Measurements from ENCODE around the gene RBBP7.

Gene RBBP7

GRCh38 chrX:16862829-16863228 lies 7.3 kb downstream of the RBBP7 start:
- DNase-seq, result no peak

GRCh38 chrX:16856744-16857143 lies 13.4 kb downstream of the RBBP7 start:
- DNase-seq, result no peak

DNA sequence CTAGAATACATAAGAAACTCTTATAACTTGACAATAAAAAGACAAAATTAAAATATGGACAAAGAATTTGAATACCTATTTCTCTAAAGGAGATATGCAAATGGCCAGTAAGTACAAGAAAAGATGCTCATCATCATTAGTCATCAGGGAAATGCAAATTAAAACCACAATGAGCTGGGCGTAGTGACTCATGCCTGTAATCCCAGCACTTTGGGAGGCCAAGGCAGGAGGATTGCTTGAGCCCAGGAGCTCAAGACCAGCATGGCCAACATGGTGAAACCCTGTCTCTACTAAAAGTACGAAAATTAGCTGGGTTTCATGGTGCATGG lies 14.1 kb downstream of the RBBP7 start:
- DNase-seq, result peak; percentile 21

DNA sequence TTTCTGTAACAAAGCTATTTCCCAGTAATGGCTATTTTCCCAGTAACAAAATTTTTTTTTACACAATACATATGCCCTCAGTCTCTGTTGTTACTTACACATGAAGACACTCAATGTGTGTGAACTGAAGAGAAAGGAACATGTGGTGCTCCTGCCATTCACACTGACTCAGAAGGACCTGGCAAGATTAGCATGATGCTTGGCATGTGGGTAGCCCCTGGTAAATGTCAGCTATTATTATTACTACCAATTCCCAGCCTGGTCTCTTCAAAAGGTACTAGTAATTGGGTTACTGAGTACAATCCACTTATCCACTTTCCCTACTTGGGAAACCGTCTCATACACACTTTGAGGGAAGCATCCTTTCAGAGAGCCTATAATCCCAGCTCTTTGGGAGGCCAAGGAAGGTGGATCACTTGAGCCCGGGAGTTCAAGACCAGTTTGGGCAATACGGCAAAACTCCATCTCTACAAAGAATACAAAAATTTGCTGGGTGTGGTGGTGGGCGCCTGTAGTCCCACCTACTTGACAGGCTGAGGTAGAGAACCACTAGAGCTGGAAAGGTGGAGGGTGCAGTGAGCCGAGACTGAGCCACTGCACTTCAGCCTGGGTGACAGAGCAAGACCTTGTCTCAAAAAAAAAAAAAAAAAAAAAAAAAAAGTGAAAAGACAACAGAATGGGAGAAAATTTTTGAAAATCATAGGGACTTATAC lies 14.6 kb downstream of the RBBP7 start:
- DNase-seq, result no peak

DNA sequence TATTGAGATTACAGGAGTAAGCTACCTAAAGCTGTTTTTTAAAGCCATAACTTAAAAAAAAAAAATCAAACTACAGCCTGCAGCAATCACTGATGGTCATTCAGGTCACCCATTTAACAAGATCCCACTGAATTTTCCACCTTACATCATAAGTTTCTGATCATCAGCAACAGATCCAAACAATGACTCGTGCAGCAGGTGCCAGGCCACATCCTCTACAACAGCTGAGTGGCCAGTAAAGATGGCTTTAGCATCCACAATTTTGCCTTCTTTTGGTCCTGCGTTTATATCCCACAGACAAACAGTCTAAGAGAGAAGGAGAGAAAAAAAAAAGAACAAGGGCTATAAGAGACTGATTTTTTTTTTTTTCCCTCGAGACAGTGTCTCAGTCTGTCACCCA lies 16.6 kb downstream of the RBBP7 start:
- no peak for DNase-seq

DNA sequence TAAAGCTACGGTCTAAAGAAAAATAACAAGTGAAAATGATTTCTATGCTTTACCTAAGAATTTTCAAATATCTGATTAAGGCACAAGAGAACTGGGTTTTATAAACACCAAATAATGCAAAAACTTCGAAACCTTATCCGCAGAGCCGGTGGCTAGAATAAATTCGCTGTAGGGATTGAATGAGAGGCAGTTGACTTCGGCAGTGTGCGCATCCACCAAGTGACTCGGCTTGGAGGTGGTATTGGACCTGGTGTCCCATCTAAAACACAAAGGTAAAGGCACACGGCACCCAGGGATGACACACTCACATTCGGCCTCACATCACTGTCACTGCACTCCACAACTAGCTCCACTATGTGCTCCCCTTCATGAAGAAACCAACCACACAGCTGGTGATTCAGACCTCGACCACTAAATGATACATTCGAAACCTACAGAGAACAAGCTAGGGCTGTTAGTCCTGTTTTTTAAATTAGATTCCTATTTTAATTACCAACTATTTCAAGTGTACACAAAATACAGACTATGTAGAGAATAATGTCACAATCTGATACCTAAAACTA lies 17.5 kb downstream of the RBBP7 start:
- no peak for DNase-seq

DNA sequence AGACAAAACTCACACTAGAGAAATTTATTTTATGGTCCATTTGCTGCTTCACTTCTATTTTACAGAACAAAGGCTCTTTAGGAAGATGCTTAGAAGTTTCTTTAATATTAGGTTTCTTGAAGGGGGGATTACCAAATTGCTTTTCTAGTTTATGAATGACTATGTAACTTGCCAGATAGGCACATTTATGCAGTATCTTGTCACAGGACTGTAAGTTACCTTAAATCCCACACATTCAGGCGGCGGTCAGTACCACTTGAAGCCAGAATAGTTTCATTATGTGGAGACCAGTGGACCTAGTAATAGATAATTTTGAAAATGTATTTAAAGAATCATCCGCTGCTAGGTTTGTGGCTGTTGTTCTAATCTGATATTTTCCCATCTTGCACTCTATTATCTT lies 18.3 kb downstream of the RBBP7 start:
- no peak for DNase-seq

- no peak for DNase-seq
Observed at GRCh38 chrX:16851421-16851820, 18.7 kb downstream of the RBBP7 start.

DNA sequence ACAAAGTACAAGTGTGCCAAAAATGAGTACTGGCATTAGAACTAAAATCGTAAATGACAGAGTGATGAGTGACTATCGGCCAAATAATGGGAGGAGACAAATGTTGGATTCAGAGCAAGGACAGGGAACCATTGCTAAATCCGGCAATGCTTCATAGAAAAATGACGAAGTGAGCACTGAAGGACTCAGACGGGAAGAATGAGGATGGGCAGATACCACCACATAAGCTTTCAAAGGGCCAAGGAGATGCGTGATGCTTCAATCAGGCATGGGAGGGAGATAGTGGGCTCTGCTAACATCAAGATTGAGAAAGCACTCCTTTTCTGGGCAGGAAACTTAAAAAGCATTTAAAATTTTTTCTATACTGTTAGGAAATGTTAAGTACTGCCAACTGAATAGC lies 21.6 kb downstream of the RBBP7 start:
- no peak for DNase-seq

- no peak for DNase-seq
Observed at GRCh38 chrX:16845686-16846085, 24.5 kb downstream of the RBBP7 start.

GRCh38 chrX:16843208-16843909 lies 26.8 kb downstream of the RBBP7 start:
- no peak for DNase-seq

- DNase-seq, result no peak
Observed at GRCh38 chrX:16842684-16843083, 27.5 kb downstream of the RBBP7 start.

DNA sequence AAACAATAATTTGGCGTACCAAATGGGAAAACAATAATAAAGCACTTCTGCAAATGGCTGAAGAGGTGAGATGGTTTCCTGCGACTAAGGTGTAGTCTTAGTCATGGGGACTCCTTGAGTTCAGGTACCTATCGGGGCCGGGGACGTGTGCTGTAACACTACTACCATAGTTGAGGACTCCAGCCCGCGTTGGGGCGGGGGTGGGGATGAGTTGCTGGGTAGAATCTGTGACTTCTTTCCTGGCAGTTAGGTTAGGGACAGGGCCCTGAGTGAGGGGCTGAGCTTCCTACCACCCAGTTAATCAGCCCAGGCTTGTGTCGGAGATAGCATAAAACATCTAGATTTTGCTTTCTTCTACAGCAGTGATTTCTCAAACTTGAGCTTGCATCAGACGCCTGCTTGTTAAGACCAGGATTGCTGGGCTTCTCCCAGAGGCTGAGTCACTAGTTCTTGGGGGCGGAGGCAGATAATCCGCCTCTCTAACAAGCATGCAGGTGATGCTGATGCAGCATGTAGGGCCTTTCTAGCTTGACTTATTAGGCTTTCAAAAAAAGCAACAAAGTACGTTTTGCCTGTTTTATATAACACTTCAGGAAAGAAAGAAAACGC lies 30.2 kb downstream of the RBBP7 start:
- peak; percentile 1 for DNase-seq

- DNase-seq, result no peak
Observed at GRCh38 chrX:16839219-16839851, 30.8 kb downstream of the RBBP7 start.

- DNase-seq, result peak; percentile 1
Observed at GRCh38 chrX:16838202-16839066, 31.7 kb downstream of the RBBP7 start.

DNA sequence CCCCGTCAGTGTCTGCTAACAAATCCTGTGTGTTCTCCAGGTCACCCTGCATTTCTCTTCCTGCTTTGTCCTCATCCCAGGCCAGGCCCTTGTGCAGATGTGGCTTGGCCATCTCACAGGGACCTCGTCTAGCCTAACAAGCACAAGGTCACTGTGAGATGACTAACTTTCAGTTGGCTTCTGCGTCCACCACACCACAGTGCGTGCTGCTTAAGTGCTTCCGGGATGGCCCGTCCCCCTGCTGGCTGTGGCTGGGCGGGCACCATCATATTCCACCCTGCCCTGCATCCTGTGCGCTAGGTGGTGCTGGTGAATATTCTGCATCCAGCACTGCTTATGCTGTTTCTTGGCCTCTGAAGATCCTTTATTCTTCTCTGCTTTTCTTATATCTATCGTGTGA lies 33.8 kb downstream of the RBBP7 start:
- no peak for DNase-seq

DNA sequence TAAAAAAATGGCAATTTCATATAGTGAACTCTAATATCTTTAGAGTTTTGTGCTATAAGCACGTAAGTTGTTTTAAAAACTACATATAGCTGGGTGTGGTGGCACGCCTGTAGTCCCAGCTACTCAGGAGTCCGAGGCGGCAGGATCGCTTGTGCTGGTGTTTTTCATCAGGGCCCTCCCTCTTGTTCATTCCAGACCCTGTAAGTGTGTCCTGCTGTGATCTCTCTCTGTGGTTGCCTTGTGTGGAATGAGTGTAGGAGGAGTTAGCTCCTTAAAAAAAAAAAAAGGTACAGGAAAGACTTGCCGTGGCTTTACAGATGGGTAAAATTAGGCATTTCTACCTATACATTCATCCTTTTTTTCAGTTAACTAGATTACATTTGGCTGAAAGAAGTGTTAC lies 35.4 kb downstream of the RBBP7 start:
- no peak for DNase-seq

DNA sequence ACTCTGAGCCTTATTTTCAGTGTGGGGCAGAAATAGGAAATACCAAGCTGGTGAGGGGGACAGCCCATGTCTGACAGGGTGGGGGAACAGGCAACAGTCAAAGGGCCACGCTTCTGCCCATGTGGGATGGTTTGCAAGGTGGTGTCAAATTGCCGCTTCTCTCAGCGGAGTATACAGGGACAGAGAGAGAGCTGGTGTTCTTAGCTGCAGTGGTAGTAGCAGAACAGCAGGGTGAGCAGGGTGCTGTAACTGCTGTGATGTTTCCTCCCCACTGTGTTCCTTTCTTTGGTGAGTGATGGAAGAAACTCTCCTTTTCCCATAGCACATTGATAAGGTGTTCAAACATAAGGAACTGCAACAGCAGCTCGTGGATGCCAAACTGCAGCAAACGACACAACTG lies 37.9 kb downstream of the RBBP7 start:
- no peak for DNase-seq

GRCh38 chrX:16828124-16828908 lies 41.8 kb downstream of the RBBP7 start:
- no peak for DNase-seq

DNA sequence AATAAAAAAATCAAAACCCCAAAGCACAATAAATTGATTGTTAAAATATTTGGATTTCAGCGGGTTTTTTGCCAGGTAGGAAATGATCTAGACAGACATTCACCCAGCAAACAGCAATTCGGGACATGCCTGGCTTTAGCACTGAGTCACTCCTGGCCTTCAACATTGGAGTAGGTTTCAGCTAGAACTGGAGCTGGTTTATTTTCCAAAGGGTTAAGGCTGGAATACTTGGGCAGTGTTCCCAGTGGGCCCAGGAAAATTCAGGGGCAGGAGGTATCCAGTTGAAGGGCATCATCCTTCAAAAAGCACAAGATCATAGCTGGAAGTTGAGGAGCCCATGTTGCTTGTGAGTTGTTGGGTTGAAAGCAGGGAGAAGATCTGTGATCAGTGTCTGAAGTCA lies 42.9 kb downstream of the RBBP7 start:
- DNase-seq, result no peak

DNA sequence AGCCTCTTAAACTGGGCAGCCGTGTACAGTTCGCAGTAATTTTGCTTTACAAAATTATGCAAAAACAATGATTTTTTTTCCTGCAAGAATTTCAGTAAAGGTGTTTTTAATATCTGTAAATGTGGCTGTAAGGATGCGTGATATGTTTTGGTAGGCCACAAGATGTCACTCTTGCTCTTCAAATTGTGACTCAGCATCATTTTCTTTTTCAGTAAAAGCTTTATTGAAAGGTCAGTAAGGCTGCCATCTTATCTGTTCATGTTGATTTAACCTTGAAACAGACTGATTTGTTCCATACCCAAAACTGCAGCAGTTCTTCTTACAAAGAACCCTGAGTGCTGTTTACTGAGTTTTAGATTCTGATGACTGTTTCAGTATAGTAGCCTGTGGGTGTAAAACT lies 44.0 kb downstream of the RBBP7 start:
- DNase-seq, result no peak
